GM12891 (cell line): ENCODE measurements around the gene TMEM270.

Experiments used
- PAX5 ChIP-seq: IDR thresholded peaks from 2 replicates; pipeline ENCODE4 v1.6.1; 2011; ENCODE audit warnings: low read length, moderate library complexity, mild to moderate bottlenecking; ENCODE audit not compliant: insufficient read depth, severe bottlenecking
- POLR2A ChIP-seq: IDR thresholded peaks from 2 replicates; pipeline ENCODE4 v1.6.1; 2011; ENCODE audit warnings: low read depth, low read length, control low read depth
- POLR2AphosphoS5 ChIP-seq: IDR thresholded peaks from 2 replicates; pipeline ENCODE4 v1.6.1; 2011; ENCODE audit warnings: low read depth, low read length, control low read depth
- SPI1 ChIP-seq: IDR thresholded peaks from 2 replicates; pipeline ENCODE4 v1.6.1; 2011; ENCODE audit warnings: low read depth, low read length, control low read depth
- TAF1 ChIP-seq: IDR thresholded peaks from 2 replicates; pipeline ENCODE4 v1.6.1; 2011; ENCODE audit warnings: low read depth, low read length, control low read depth

- TF ChIP-seq POLR2A (no peak), POLR2AphosphoS5 (no peak), SPI1 (no peak), TAF1 (no peak), PAX5 (no peak)
Measured at GRCh38 chr7:73881352-73882046, 20.5 kb downstream of the TMEM270 start.
